Measurements from ENCODE around the gene GGA3. TPM values are rescaled to one million over a fixed set of nuclear protein-coding genes. Genes with fewer than 3 reads are reported as not detected.

GGA3 gene
- total and polyA plus RNA-seq, 10 of the 15 experiments (the other 5 are each of a cell fraction or from before 2014, with no cell fraction given): 7.0 to 57.5 (median 34.0) TPM

- ChIA-PET CTCF (interaction anchor here (0.7 to 12.2 kb wide), 7 partner anchors 8 to 246 kb away, joined by 3 to 293 read pairs (median 3); partner anchors contain the start of genes ARMC7 and SLC25A19), RAD21 (ENCODE audit: unreplicated experiment) (interaction anchor here (1.1 to 1.3 kb wide), 2 partner anchors 93 to 247 kb away, joined by 3 to 5 read pairs; no protein-coding TSS in a partner anchor), POLR2A (no interaction called here), SMC1A (ENCODE audit: uncharacterized antibody, unreplicated experiment) (interaction anchor here (1.0 kb wide), 1 partner anchor 217 kb away, joined by 3 read pairs; no protein-coding TSS in a partner anchor)
- H3K9me3 ChIP-seq (replicated peaks; ENCODE audit: control insufficient read depth, insufficient read depth, low read length): no peaks in the 10 kb centered on the region
- H3K79me2 ChIP-seq (ENCODE audit: control insufficient read depth, insufficient read depth, low read length): peaks cover 37% of the 10 kb centered on the region
- in situ Hi-C loops (cut with MboI) (no loop called here), intact Hi-C loops (cut with micrococcal nuclease; ENCODE audit: unreplicated experiment) (no loop called here)
- H3K4me2 ChIP-seq (ENCODE audit: control insufficient read depth, insufficient read depth): no peak overlapping the region
- H3K27me3 ChIP-seq (replicated peaks in 1 of 2; ENCODE audit: control insufficient read depth in 2 of 2, insufficient read depth in 2 of 2, low read length in 1 of 2): no peaks in the 10 kb centered on the region
- no peaks in the 10 kb centered on the region; the same call in 1 of the 2 replicates for H3K4me1 ChIP-seq (ENCODE audit: control insufficient read depth, insufficient read depth, low read length)
- no peak for DNase-seq (ENCODE audit: low read depth, low spot score)
- WGBS (ENCODE audit: insufficient coverage, insufficient replicate concordance, low lambda C conversion rate, missing lambda C conversion rate): 97% methylated on average over 9 of the region's 9 CpGs
- H2AFZ ChIP-seq (ENCODE audit: control insufficient read depth, low read depth, low read length): no peak overlapping the region
- no peak overlapping the region for H3K4me3 ChIP-seq
- no peak for FAIRE-seq
- H3K36me3 ChIP-seq (ENCODE audit: control insufficient read depth in 2 of 2, insufficient read depth in 2 of 2, low read length in 1 of 2): peaks cover 4 to 7% of the 10 kb centered on the region in 2 experiments; a peak in 3 of 4 replicates
- BruUV-seq (replicated peaks): no TSS peak
- ATAC-seq: no peak
- peak overlapping the region; percentile 9; the same call in 1 of the 2 replicates for H3K9ac ChIP-seq (ENCODE audit: control insufficient read depth, insufficient read depth, low read length)
- H4K20me1 ChIP-seq (ENCODE audit: control insufficient read depth, insufficient read depth): no peaks in the 10 kb centered on the region
- no peak for TF ChIP-seq KDM1A (IDR thresholded peaks at IDR 0.05; ENCODE audit: borderline replicate concordance)
- no peak for TF ChIP-seq RAD51 (IDR thresholded peaks at IDR 0.05)
- TF ChIP-seq PKNOX1 (IDR thresholded peaks at IDR 0.05): no peak
- TF ChIP-seq ZNF274 (IDR thresholded peaks at IDR 0.05; ENCODE audit: insufficient read depth, insufficient read length): no peak
- no peak for TF ChIP-seq ATF2 (IDR thresholded peaks at IDR 0.05; ENCODE audit: low read length)
- TF ChIP-seq NRF1 (conservative IDR thresholded peaks at IDR 0.05; ENCODE audit: low read depth, low read length): no peak
- no peak for TF ChIP-seq JUND (IDR thresholded peaks at IDR 0.05; ENCODE audit: low read depth, low read length)
- TF ChIP-seq MLLT1 (IDR thresholded peaks at IDR 0.05): no peak
- TF ChIP-seq, protein P1, sequence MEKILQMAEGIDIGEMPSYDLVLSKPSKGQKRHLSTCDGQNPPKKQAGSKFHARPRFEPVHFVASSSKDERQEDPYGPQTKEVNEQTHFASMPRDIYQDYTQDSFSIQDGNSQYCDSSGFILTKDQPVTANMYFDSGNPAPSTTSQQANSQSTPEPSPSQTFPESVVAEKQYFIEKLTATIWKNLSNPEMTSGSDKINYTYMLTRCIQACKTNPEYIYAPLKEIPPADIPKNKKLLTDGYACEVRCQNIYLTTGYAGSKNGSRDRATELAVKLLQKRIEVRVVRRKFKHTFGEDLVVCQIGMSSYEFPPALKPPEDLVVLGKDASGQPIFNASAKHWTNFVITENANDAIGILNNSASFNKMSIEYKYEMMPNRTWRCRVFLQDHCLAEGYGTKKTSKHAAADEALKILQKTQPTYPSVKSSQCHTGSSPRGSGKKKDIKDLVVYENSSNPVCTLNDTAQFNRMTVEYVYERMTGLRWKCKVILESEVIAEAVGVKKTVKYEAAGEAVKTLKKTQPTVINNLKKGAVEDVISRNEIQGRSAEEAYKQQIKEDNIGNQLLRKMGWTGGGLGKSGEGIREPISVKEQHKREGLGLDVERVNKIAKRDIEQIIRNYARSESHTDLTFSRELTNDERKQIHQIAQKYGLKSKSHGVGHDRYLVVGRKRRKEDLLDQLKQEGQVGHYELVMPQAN (conservative IDR thresholded peaks at IDR 0.05): no peak
- no peak for TF ChIP-seq NR2C1 (IDR thresholded peaks at IDR 0.05)
- TF ChIP-seq, protein P2, sequence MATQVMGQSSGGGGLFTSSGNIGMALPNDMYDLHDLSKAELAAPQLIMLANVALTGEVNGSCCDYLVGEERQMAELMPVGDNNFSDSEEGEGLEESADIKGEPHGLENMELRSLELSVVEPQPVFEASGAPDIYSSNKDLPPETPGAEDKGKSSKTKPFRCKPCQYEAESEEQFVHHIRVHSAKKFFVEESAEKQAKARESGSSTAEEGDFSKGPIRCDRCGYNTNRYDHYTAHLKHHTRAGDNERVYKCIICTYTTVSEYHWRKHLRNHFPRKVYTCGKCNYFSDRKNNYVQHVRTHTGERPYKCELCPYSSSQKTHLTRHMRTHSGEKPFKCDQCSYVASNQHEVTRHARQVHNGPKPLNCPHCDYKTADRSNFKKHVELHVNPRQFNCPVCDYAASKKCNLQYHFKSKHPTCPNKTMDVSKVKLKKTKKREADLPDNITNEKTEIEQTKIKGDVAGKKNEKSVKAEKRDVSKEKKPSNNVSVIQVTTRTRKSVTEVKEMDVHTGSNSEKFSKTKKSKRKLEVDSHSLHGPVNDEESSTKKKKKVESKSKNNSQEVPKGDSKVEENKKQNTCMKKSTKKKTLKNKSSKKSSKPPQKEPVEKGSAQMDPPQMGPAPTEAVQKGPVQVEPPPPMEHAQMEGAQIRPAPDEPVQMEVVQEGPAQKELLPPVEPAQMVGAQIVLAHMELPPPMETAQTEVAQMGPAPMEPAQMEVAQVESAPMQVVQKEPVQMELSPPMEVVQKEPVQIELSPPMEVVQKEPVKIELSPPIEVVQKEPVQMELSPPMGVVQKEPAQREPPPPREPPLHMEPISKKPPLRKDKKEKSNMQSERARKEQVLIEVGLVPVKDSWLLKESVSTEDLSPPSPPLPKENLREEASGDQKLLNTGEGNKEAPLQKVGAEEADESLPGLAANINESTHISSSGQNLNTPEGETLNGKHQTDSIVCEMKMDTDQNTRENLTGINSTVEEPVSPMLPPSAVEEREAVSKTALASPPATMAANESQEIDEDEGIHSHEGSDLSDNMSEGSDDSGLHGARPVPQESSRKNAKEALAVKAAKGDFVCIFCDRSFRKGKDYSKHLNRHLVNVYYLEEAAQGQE (IDR thresholded peaks at IDR 0.05; ENCODE audit: low read depth, low read length): no peak
- no peak for TF ChIP-seq USF1 (IDR thresholded peaks at IDR 0.05; ENCODE audit: borderline replicate concordance, extremely low read length, insufficient read depth, low read depth, low read length)
- no peak for TF ChIP-seq NBN (IDR thresholded peaks at IDR 0.05)
- no peak overlapping the region for H3K27ac ChIP-seq (ENCODE audit: control insufficient read depth, insufficient read depth)
These were observed 53.2 kb downstream of the GGA3 start for GRCh38 chr17:75208161-75208560.

All from GM12878 (cell line).